Inferior parietal cortex (tissue), 1 donor: ENCODE measurements around the gene EPS15.
A peak's percentile ranks its signal among the peaks of the same experiment; 100 is the strongest.
"Not testable (repeated sequence)": the region's sequence is repeated elsewhere in the genome, so short reads cannot be mapped to it uniquely, and the experiment has no call there.

Experiments used
- DNase-seq: peaks from one replicate; pipeline ENCODE4 v3.0.0-alpha.2; 2016; ENCODE audit errors: extremely low spot score

EPS15 gene

GRCh38 chr1:51425955-51426354, 93.1 kb downstream of the EPS15 start:
- no peak for DNase-seq

DNA sequence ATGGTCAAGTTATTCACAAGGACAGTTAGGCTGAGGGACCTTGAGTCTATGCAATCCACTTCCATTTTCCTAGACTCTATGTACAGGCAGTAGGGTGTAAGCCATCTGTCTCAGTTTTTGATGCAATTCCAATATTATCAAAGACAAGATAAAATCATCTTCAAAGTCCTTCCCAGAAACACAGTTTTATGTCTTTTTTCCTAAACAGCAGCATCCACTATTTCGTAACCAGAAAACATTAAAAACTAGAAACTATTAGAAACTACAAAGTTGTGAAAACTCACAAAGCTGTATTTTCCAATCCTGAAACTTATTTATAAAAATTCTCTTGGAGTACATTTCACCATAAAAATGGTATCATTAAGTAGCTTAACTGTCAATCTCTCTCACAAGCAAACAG, 93.8 kb downstream of the EPS15 start:
- no peak for DNase-seq

DNA sequence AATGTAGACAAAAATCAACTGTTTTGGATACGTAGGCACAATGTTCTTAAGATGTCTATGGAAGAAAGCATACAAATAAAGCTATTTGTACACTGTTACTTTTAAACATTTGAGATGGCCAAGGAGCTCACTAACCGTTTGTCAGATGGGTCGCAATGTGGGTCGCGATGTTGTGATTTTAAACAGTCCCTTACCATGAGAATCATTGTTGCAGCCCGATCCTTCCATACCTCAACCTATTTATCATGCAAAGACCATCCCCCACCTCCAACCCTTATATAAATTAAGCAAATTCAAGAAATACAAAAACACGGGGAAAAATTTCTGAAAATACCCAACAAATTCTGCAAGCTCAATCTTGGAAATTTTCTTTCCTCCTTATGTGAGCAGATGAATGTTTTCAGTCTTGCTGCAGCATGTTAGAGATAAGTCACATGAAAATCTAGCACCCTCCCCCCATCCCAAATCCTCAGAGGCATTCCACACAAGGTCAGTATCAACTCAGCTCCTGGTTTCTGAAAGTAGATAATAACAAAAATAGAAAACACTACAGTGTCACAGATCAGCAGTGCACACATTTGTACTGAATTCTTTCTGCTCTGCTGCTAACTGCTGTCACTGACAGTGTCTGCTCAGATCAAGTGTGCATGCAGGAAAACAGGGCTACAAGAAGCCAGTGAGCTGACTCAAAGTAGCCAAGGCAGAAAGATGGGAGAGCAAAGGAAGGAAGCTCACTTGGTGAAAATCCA, 95.8 kb downstream of the EPS15 start:
- DNase-seq, result peak; percentile 42

DNA sequence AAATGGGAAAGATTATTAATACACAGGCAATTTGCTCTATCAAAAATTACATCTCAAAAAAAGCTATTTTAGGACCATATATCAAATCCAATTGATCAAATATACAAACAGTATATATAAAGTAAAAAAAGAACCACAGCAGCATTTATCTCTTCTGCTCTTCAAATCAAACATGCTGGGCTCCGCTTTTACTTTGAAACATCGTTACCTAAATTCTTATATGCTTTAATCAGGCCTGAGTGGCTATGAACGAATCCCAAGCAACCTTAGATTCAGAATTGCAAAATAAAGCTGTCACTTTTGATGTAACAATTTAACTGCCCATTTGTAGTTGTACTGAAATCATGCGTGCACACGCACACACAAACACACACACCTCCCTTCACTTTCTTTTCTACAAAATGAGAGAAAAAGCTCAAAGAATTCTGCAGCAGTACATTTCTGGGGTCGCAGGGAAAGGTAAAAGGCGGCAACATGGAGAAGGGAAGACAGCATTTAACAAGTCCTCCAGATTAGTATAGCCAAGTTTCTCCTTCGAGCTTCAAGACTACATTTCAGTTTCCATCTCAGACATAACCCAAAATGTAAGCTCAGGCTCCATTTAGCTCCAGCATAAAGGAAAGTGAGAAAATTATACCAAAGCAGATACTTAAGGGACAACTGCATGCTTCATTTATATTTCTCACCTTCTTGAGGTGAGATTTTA, 96.5 kb downstream of the EPS15 start:
- peak; percentile 54 for DNase-seq

GRCh38 chr1:51421964-51422363, 97.1 kb downstream of the EPS15 start:
- peak; percentile 83 for DNase-seq

DNA sequence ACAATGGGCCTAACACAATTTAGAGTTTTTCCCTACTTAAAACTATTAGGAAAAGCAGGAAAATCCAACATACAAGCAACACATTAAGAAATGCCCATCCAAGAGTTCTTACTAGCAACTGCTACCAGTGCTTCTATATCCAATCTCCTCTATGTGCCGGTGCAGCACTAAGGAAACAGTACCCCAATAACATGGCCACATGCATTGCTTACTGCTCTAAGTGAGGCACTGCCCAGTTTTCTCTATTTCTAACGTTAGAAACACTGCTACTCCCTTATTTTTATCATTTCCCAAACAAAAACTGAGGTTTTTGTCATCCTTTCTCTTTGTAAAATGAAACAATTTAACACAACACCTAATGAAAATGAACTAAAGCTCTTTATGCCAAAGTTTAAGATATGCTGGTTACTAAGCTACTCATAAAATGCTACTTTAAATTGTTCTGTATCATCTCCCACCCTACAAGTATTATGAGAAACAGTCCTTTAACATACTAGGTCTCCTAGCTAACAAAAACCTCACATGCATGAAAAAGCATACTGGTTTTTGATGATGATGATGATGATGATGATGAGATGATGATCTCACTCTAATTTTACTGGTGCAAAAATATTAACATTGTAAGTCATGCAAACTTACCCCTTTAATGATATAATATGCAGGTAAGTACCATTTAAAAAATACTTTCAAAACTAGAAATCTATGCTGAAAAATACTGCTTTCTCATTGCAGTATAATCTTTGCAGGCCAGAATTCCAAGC, 98.0 kb downstream of the EPS15 start:
- no peak for DNase-seq

GRCh38 chr1:51418384-51418959, 100.6 kb downstream of the EPS15 start:
- no peak for DNase-seq

GRCh38 chr1:51417496-51418383, 101.3 kb downstream of the EPS15 start:
- DNase-seq, result no peak

GRCh38 chr1:51416910-51417309, 102.2 kb downstream of the EPS15 start:
- DNase-seq, result no peak

- no peak for DNase-seq
These were observed 103.1 kb downstream of the EPS15 start for GRCh38 chr1:51415963-51416362.

DNA sequence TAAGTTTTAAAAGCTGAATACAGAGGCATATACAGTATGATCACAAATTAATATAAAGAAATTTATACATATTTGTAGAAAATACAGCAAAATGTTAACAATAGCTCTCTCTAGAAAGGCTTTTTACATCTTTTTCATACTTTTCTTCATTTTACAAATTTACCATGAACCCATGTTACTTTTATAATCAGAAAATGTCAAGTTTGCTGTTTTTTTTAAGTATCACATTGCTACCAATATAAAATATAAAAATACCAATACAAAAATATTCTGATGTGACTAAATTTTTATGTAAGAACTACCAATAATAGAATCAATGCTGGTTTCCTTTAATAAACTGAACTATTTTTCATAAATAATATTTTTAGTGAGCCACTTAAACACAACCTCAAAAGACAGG, 104.3 kb downstream of the EPS15 start:
- DNase-seq, result no peak

- not testable (repeated sequence) for DNase-seq
These were observed 107.2 kb downstream of the EPS15 start for GRCh38 chr1:51411820-51412219.

GRCh38 chr1:51410568-51411460, 108.3 kb downstream of the EPS15 start:
- DNase-seq, result no peak

GRCh38 chr1:51409755-51410541, 109.1 kb downstream of the EPS15 start:
- DNase-seq, result not testable (repeated sequence)

DNA sequence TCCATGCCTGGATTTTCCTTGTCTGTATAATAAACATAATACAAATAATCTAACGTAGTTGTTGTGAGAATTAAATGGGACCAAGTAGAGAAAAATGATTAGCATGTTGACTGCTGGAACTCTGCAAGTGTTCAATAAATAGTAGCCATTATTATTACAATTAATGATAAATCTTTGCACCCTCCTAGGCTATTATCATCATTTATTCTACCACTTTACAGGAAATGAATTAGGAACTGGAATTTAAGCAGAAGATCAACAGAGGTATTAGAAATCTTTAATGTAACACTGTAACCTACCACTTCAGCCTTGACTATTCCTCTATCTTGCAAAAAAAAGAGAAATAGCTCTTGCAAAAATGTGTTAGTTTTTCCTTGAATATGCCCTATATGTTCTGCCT, 126.8 kb downstream of the EPS15 start:
- DNase-seq, result no peak

- DNase-seq, result not testable (repeated sequence)
These were observed 128.4 kb downstream of the EPS15 start for GRCh38 chr1:51390641-51391040.

- not testable (repeated sequence) for DNase-seq
These were observed 131.8 kb downstream of the EPS15 start for GRCh38 chr1:51387288-51387687.

- DNase-seq, result not testable (repeated sequence)
These were observed 132.8 kb downstream of the EPS15 start for GRCh38 chr1:51386259-51386658.

DNA sequence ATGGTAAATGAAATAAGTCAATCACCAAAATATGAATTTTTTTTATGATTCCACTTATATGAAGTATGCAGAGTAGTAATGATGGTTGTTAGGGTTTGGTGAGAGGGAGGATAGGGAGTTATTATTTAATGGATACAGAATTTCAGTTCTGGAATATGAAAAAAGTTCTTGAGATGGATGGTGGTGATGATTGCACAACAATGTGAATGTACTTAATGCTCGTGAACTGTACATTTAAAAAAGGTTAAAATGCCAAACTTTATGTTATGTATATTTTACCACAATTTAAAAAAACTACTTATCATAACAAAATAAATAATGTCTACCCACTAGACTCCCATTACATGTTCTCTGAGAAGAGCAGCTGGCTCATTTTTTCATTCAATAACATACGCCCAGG, 133.3 kb downstream of the EPS15 start:
- DNase-seq, result no peak
